OCI-LY1 (cell line): ENCODE measurements around the gene PARVG.

Source experiments
- H2AFZ ChIP-seq: fragments of 200-600 bp; sonication (generic), shearing (Covaris generic); 2 replicates; pipeline ENCODE4 v1.6.0; 2014; ENCODE audit warnings: antibody characterized with exemption, mild to moderate bottlenecking, low read length
- H3F3A ChIP-seq: fragments of 200-600 bp; sonication (generic), shearing (Covaris generic); 2 replicates; pipeline ENCODE4 v1.6.0; 2014; ENCODE audit warnings: mild to moderate bottlenecking, antibody characterized with exemption, low read length, moderate library complexity; ENCODE audit not compliant: insufficient read depth
- H3K27ac ChIP-seq: fragments of 200-600 bp; sonication (generic); 2 replicates; pipeline ENCODE4 v1.5.1; 2014; ENCODE audit warnings: low read length, mixed run types, mild to moderate bottlenecking, low read depth; ENCODE audit not compliant: poor library complexity, severe bottlenecking
- H3K27me3 ChIP-seq: fragments of 200-600 bp; sonication (generic); 2 replicates; pipeline ENCODE4 v1.6.0; 2014; ENCODE audit warnings: antibody characterized with exemption, mild to moderate bottlenecking, low read length, moderate library complexity; ENCODE audit not compliant: insufficient read depth
- H3K36me3 ChIP-seq: fragments of 200-600 bp; sonication (generic); 2 replicates; pipeline ENCODE4 v1.6.1; 2014; ENCODE audit warnings: mild to moderate bottlenecking, antibody characterized with exemption, low read length, moderate library complexity, mixed read lengths; ENCODE audit not compliant: insufficient read depth
- H3K4me1 ChIP-seq: fragments of 200-600 bp; sonication (generic); 2 replicates; pipeline ENCODE4 v1.5.1; 2014; ENCODE audit warnings: mild to moderate bottlenecking, low read length, moderate library complexity; ENCODE audit not compliant: insufficient read depth, severe bottlenecking
- H3K4me2 ChIP-seq: fragments of 200-600 bp; sonication (generic), shearing (Covaris generic); 2 replicates; pipeline ENCODE4 v1.6.1; 2014; ENCODE audit warnings: low read length
- H3K4me3 ChIP-seq: fragments of 200-600 bp; sonication (generic); 2 replicates; pipeline ENCODE4 v1.5.1; 2014; ENCODE audit warnings: low read length, low read depth, mild to moderate bottlenecking, mixed read lengths; ENCODE audit not compliant: poor library complexity, severe bottlenecking
- H3K79me2 ChIP-seq: fragments of 200-600 bp; shearing (Covaris generic); 2 replicates; pipeline ENCODE4 v1.6.1; 2016; ENCODE audit warnings: mixed run types, low read length, mixed read lengths; ENCODE audit not compliant: insufficient read depth
- H3K9ac ChIP-seq: fragments of 200-600 bp; sonication (generic), shearing (Covaris generic); 2 replicates; pipeline ENCODE4 v1.6.1; 2014; ENCODE audit warnings: mild to moderate bottlenecking, low read length, mixed read lengths
- H3K9me2 ChIP-seq: fragments of 200-600 bp; sonication (generic), shearing (Covaris generic); 2 replicates; pipeline ENCODE4 v1.6.1; 2014; ENCODE audit warnings: low read depth, mild to moderate bottlenecking, low read length, mixed read lengths
- H3K9me3 ChIP-seq: fragments of 200-600 bp; shearing (Covaris generic); 2 replicates; pipeline ENCODE4 v1.6.1; 2014; ENCODE audit warnings: low read length, mixed read lengths
- H4K20me1 ChIP-seq: fragments of 200-600 bp; sonication (generic), shearing (Covaris generic); 2 replicates; pipeline ENCODE4 v1.6.0; 2016; ENCODE audit warnings: mild to moderate bottlenecking, low read length; ENCODE audit not compliant: insufficient read depth
- CTCF ChIP-seq: fragments of 200-600 bp; sonication (generic), shearing (Covaris generic); IDR thresholded peaks from 2 replicates; pipeline ENCODE4 v1.5.1; 2017; ENCODE audit warnings: mild to moderate bottlenecking, antibody characterized with exemption, low read length, moderate library complexity, mixed read lengths
- EZH2 ChIP-seq: fragments of 200-600 bp; sonication (generic), shearing (Covaris generic); IDR thresholded peaks from 2 replicates; pipeline ENCODE4 v1.8.0; 2017; ENCODE audit warnings: borderline replicate concordance, mixed run types, mild to moderate bottlenecking, antibody characterized with exemption, low read length, moderate library complexity, mixed read lengths

The PARVG gene

DNA sequence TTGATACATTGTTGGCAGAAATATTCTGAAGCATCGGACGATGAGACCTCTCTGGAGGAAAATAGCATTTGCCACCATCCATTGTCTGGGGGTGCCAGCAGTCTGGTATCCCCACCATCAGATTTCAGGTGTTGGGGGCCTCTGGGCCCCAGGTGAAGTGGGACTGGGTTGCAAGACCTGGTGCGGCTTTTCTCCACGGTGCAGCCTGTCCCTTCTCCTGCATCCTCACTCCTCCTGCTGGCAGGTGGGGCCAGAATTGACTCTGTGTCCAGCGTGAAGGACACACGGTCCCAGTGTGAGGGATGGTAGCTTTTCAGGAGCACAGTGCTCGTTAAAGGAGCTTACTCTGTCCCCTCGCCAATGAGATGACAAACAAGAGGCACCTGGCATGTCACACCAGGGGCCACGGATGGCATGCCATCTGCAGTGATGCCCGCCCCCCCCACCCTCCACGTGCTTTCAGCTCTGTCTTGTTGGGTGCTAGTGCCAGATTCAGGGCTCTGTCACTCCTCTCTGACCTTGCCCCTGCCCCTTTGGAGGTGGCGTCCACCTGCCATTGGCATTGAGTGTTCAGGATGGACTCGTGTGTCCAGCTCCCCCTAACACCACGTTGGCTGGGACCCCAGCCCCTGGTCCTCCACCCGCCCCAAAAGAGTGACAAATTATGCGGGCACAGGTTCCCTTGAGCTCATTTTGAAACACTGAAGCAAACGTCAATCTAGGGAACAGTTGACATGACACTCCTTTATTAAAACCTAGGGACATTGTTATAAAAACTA, 62.4 kb downstream of the PARVG start:
- TF ChIP-seq CTCF (no peak), EZH2 (no peak)
- H3K4me1 ChIP-seq, result no peaks in the 10 kb centered on the region
- H3K4me2 ChIP-seq, result no peak overlapping the region
- no peak overlapping the region for H3K27ac ChIP-seq
- H4K20me1 ChIP-seq, result no peaks in the 10 kb centered on the region
- no peaks in the 10 kb centered on the region for H3F3A ChIP-seq
- no peak overlapping the region for H3K4me3 ChIP-seq
- no peak overlapping the region for H2AFZ ChIP-seq
- H3K36me3 ChIP-seq, result no peaks in the 10 kb centered on the region
- no peaks in the 10 kb centered on the region for H3K27me3 ChIP-seq
- no peak overlapping the region for H3K9ac ChIP-seq
- no peaks in the 10 kb centered on the region for H3K9me2 ChIP-seq
- H3K9me3 ChIP-seq, result no peaks in the 10 kb centered on the region
- no peaks in the 10 kb centered on the region for H3K79me2 ChIP-seq

GRCh38 chr22:44243761-44244160, 63.0 kb downstream of the PARVG start:
- H3K79me2 ChIP-seq, result no peaks in the 10 kb centered on the region
- no peak for TF ChIP-seq CTCF
- no peak for TF ChIP-seq EZH2
- no peaks in the 10 kb centered on the region for H3K9me2 ChIP-seq
- H3K9me3 ChIP-seq, result no peaks in the 10 kb centered on the region
- H3F3A ChIP-seq, result no peaks in the 10 kb centered on the region
- H3K27me3 ChIP-seq, result no peaks in the 10 kb centered on the region
- no peak overlapping the region for H3K4me3 ChIP-seq
- no peak overlapping the region for H3K9ac ChIP-seq
- no peaks in the 10 kb centered on the region for H3K4me1 ChIP-seq
- no peak overlapping the region for H2AFZ ChIP-seq
- no peaks in the 10 kb centered on the region for H3K36me3 ChIP-seq
- H4K20me1 ChIP-seq, result no peaks in the 10 kb centered on the region
- H3K4me2 ChIP-seq, result no peak overlapping the region
- H3K27ac ChIP-seq, result no peak overlapping the region

GRCh38 chr22:44244265-44244822, 63.6 kb downstream of the PARVG start:
- H4K20me1 ChIP-seq, result no peaks in the 10 kb centered on the region
- no peaks in the 10 kb centered on the region for H3K36me3 ChIP-seq
- H3F3A ChIP-seq, result no peaks in the 10 kb centered on the region
- no peak for TF ChIP-seq CTCF
- TF ChIP-seq EZH2, result no peak
- no peak overlapping the region for H2AFZ ChIP-seq
- no peak overlapping the region for H3K4me3 ChIP-seq
- H3K4me2 ChIP-seq, result no peak overlapping the region
- H3K27me3 ChIP-seq, result no peaks in the 10 kb centered on the region; the same call in 1 of the 2 replicates
- H3K9me3 ChIP-seq, result no peaks in the 10 kb centered on the region
- H3K9me2 ChIP-seq, result no peaks in the 10 kb centered on the region
- no peak overlapping the region for H3K9ac ChIP-seq
- H3K79me2 ChIP-seq, result no peaks in the 10 kb centered on the region
- H3K27ac ChIP-seq, result no peak overlapping the region
- no peaks in the 10 kb centered on the region for H3K4me1 ChIP-seq
